B cell (primary cell): ENCODE measurements around the gene MAS1L. TPM values are rescaled to one million over a fixed set of nuclear protein-coding genes. Genes with fewer than 3 reads are reported as not detected.

Source experiments
- ATAC-seq: fragments of 200-7000 bp; cut with Tn5 transposase; one replicate; pipeline ENCODE4 v1.10.0; 2021; ENCODE audit warnings: low read depth, mild to moderate bottlenecking, moderate number of reproducible peaks, moderate library complexity
- CTCF ChIA-PET: fragments of 350-600 bp; sonication (Branson Sonifier 250); formaldehyde crosslinking; loops from one replicate; lab custom pipeline; 2021; ENCODE audit warnings: antibody characterized with exemption, inconsistent platforms; lab: Charles Lee
- POLR2A ChIA-PET: fragments of 350-600 bp; sonication (Branson Sonifier 250); formaldehyde crosslinking; loops from one replicate; lab custom pipeline; 2021; ENCODE audit warnings: antibody characterized with exemption; lab: Charles Lee
- DNase-seq: peaks from one replicate; pipeline ENCODE4 v3.0.0; 2013
- H2AFZ ChIP-seq: 2 replicates; pipeline ENCODE4 v1.6.1; 2012; ENCODE audit warnings: mild to moderate bottlenecking, low read depth, low read length; ENCODE audit not compliant: insufficient read depth, poor library complexity, severe bottlenecking
- H3K27ac ChIP-seq, 2 donors: 1 replicate in 1 of 2; 2 replicates in 1 of 2; pipeline ENCODE4 v1.5.1; 2012 to 2013; ENCODE audit warnings: low read length in 2 of 2, mild to moderate bottlenecking in 2 of 2, moderate library complexity in 1 of 2
- H3K27me3 ChIP-seq, 4 experiments: fragments of 200-600 bp in 1 of 4; sonication (generic) in 1 of 4; replicated peaks in 1 of 4; 1 replicate in 2 of 4; 2 replicates in 2 of 4; pipeline versions ENCODE4 v1.6.1 to v1.7.0; 2013 to 2016; ENCODE audit warnings: low read length in 3 of 4, mild to moderate bottlenecking in 2 of 4, mixed read lengths in 1 of 4, moderate library complexity in 1 of 4; ENCODE audit not compliant: insufficient read depth in 4 of 4, control insufficient read depth in 3 of 4; ENCODE audit errors: control extremely low read depth in 1 of 4
- H3K36me3 ChIP-seq, 2 experiments: replicated peaks in 1 of 2; 1 replicate in 1 of 2; 2 replicates in 1 of 2; pipeline versions ENCODE4 v1.6.1 to v1.7.1; 2013; ENCODE audit warnings: low read length in 1 of 2; ENCODE audit not compliant: insufficient read depth in 2 of 2, control insufficient read depth in 1 of 2; ENCODE audit errors: control extremely low read depth in 1 of 2, extremely low read depth in 1 of 2
- H3K4me1 ChIP-seq, 2 donors: fragments of 200-600 bp in 1 of 2; sonication (generic) in 1 of 2; 1 replicate in 1 of 2; 2 replicates in 1 of 2; pipeline versions ENCODE4 v1.5.1 to v1.6.1; 2013 to 2017; ENCODE audit warnings: low read length in 2 of 2; ENCODE audit not compliant: control insufficient read depth in 2 of 2, insufficient read depth in 2 of 2
- H3K4me2 ChIP-seq: replicated peaks from 2 replicates; pipeline ENCODE3; 2012; ENCODE audit warnings: mild to moderate bottlenecking, low read depth, low read length; ENCODE audit not compliant: poor library complexity, severe bottlenecking
- H3K4me3 ChIP-seq, 5 experiments: fragments of 200-600 bp in 1 of 5; sonication (generic) in 1 of 5; 1 replicate in 3 of 5; 2 replicates in 2 of 5; pipeline versions ENCODE4 v1.5.1 to v1.7.0; 2011 to 2016; ENCODE audit warnings: low read length in 4 of 5, mild to moderate bottlenecking in 4 of 5, low read depth in 2 of 5, control low read depth in 1 of 5, moderate library complexity in 1 of 5; ENCODE audit not compliant: insufficient read depth in 1 of 5; ENCODE audit errors: control extremely low read depth in 1 of 5, extremely low read depth in 1 of 5
- H3K79me2 ChIP-seq: fragments of 200-600 bp; sonication (generic); one replicate; pipeline ENCODE4 v1.6.0; 2016; ENCODE audit warnings: low read length; ENCODE audit not compliant: control insufficient read depth, insufficient read depth
- H3K9ac ChIP-seq: fragments of 200-600 bp; sonication (generic); 2 replicates; pipeline ENCODE4 v1.6.1; 2017; ENCODE audit warnings: mild to moderate bottlenecking, low read length, moderate library complexity
- H3K9me3 ChIP-seq, 3 donors: one replicate each; pipeline versions ENCODE4 v1.6.1 to v1.7.1; 2013; ENCODE audit warnings: low read length in 2 of 3; ENCODE audit not compliant: control insufficient read depth in 2 of 3, insufficient read depth in 1 of 3; ENCODE audit errors: control extremely low read depth in 1 of 3
- H4K20me1 ChIP-seq: 2 replicates; pipeline ENCODE4 v1.6.0; 2012; ENCODE audit warnings: mild to moderate bottlenecking, low read length; ENCODE audit not compliant: insufficient read depth, control insufficient read depth, poor library complexity, severe bottlenecking
- H3K27ac Mint-ChIP-seq: one replicate; pipeline ENCODE4 v1.8.0; 2021; ENCODE audit warnings: mixed read lengths
- H3K27me3 Mint-ChIP-seq: one replicate; pipeline ENCODE4 v1.8.0; 2021; ENCODE audit warnings: mixed read lengths
- H3K4me1 Mint-ChIP-seq: one replicate; pipeline ENCODE4 v1.8.0; 2021; ENCODE audit warnings: mixed read lengths
- H3K4me3 Mint-ChIP-seq: one replicate; pipeline ENCODE4 v1.8.0; 2021; ENCODE audit warnings: mixed read lengths
- H3K9me3 Mint-ChIP-seq: one replicate; pipeline ENCODE4 v1.8.0; 2022; ENCODE audit warnings: mixed read lengths; ENCODE audit not compliant: insufficient read depth
- EZH2 ChIP-seq: IDR thresholded peaks from 2 replicates; pipeline ENCODE4 v1.6.1; 2012; ENCODE audit warnings: borderline replicate concordance, low read depth, mild to moderate bottlenecking, moderate library complexity, low read length; ENCODE audit not compliant: insufficient read depth, poor library complexity, severe bottlenecking
- WGBS: methylation state at CpG from one replicate; pipeline ENCODE4 v1.1.5; 2013; ENCODE audit warnings: missing lambda C conversion rate; ENCODE audit not compliant: insufficient coverage; 5-methylcytosine and 5-hydroxymethylcytosine counted together
- intact Hi-C: fragments of 100-400 bp; cut with micrococcal nuclease; formaldehyde crosslinking; loops from one replicate; pipeline ENCODE4 v1.10.0; 2022
- polyA plus RNA-seq: library from polyadenylated mRNA; depleted of rRNA; stranded (reverse); fragments of >200 nt; gene quantifications from 2 replicates; pipeline ENCODE4 v1.2.3, GENCODE V29; 2012
- total RNA-seq, 2 donors: library from RNA; stranded (reverse); fragments of 120-200 nt in 1 of 2; gene quantifications; 1 replicate in 1 of 2; 2 replicates in 1 of 2; pipeline versions ENCODE4 v1.2.3 to v1.2.4, GENCODE V29; 2013 to 2022
- TF ChIP-seq, protein P1 (sequence below): fragments of 200-600 bp; IDR thresholded peaks from one replicate; pipeline ENCODE4 v1.8.0; 2022; ENCODE audit warnings: antibody characterized with exemption, mild to moderate bottlenecking

Gene MAS1L
- total and polyA plus RNA-seq, 2 donors (not counting 1 experiment from before 2014, with no cell fraction given): not detected

DNA sequence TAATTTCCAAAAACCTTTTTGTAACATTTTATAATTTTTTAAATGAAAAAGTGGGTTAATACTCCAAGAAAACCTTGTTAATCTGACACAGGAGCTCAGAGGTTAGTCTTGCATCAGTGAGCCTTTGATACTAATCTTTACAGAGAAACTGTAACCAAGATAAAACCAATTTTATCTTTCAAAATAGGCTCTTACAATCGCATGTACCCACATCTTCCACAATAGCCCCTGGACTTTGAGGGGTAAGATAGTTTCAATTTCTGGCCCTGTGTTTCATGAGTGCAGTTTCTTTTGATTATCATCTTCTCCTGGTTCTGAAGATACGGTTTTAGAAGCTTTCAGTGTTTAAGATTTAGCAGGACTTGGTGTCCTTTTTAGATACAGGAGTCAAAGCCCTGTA is 34.5 kb upstream of the MAS1L start:
- H3K27ac ChIP-seq: no peak overlapping the region
- H4K20me1 ChIP-seq: no peaks in the 10 kb centered on the region
- no peak overlapping the region for H3K4me2 ChIP-seq
- POLR2A ChIA-PET: no interaction called here
- H3K27me3 Mint-ChIP-seq: peaks cover 37% of the 10 kb centered on the region
- H3K27me3 ChIP-seq: peaks cover 0 to 10% (median 3%) of the 10 kb centered on the region in 4 experiments
- no peak overlapping the region for H3K27ac Mint-ChIP-seq
- H2AFZ ChIP-seq: no peak overlapping the region
- H3K4me1 Mint-ChIP-seq: no peaks in the 10 kb centered on the region
- H3K9ac ChIP-seq: no peak overlapping the region
- intact Hi-C loops: no loop called here
- H3K4me3 ChIP-seq: no peak overlapping the region
- no peak overlapping the region for H3K4me3 Mint-ChIP-seq
- no CpG with 5 or more reads among the region's 2 CpGs for WGBS
- H3K9me3 Mint-ChIP-seq: no peaks in the 10 kb centered on the region
- ATAC-seq: no peak
- H3K36me3 ChIP-seq: no peaks in the 10 kb centered on the region
- H3K79me2 ChIP-seq: no peaks in the 10 kb centered on the region
- no peaks in the 10 kb centered on the region for H3K9me3 ChIP-seq
- CTCF ChIA-PET: no interaction called here
- no peaks in the 10 kb centered on the region for H3K4me1 ChIP-seq
- TF ChIP-seq, protein P1, sequence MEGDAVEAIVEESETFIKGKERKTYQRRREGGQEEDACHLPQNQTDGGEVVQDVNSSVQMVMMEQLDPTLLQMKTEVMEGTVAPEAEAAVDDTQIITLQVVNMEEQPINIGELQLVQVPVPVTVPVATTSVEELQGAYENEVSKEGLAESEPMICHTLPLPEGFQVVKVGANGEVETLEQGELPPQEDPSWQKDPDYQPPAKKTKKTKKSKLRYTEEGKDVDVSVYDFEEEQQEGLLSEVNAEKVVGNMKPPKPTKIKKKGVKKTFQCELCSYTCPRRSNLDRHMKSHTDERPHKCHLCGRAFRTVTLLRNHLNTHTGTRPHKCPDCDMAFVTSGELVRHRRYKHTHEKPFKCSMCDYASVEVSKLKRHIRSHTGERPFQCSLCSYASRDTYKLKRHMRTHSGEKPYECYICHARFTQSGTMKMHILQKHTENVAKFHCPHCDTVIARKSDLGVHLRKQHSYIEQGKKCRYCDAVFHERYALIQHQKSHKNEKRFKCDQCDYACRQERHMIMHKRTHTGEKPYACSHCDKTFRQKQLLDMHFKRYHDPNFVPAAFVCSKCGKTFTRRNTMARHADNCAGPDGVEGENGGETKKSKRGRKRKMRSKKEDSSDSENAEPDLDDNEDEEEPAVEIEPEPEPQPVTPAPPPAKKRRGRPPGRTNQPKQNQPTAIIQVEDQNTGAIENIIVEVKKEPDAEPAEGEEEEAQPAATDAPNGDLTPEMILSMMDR: no peak
- no peak for TF ChIP-seq EZH2
- DNase-seq: no peak

GRCh38 chr6:29521006-29521680 is 33.4 kb upstream of the MAS1L start:
- POLR2A ChIA-PET: no interaction called here
- no peaks in the 10 kb centered on the region for H3K36me3 ChIP-seq
- TF ChIP-seq, protein P1: no peak
- TF ChIP-seq EZH2: no peak
- H3K27ac Mint-ChIP-seq: no peak overlapping the region
- H3K79me2 ChIP-seq: no peaks in the 10 kb centered on the region
- H3K9me3 ChIP-seq: no peaks in the 10 kb centered on the region
- H3K9ac ChIP-seq: no peak overlapping the region
- peaks cover 0 to 10% (median 5%) of the 10 kb centered on the region in 4 experiments for H3K27me3 ChIP-seq
- ATAC-seq: no peak
- no peak overlapping the region for H3K4me3 Mint-ChIP-seq
- H3K9me3 Mint-ChIP-seq: no peaks in the 10 kb centered on the region
- H3K4me2 ChIP-seq: no peak overlapping the region
- WGBS: 60% methylated on average over 8 of the region's 8 CpGs
- DNase-seq: no peak
- H3K4me3 ChIP-seq: no peak overlapping the region
- CTCF ChIA-PET: no interaction called here
- H4K20me1 ChIP-seq: no peaks in the 10 kb centered on the region
- no peak overlapping the region for H3K27ac ChIP-seq
- H3K4me1 Mint-ChIP-seq: no peaks in the 10 kb centered on the region
- no peaks in the 10 kb centered on the region for H3K4me1 ChIP-seq
- H3K27me3 Mint-ChIP-seq: peaks cover 35% of the 10 kb centered on the region
- H2AFZ ChIP-seq: no peak overlapping the region
- intact Hi-C loops: no loop called here
